Kidney capillary endothelial cell (primary cell): Measurements from ENCODE around the gene TFE3.

Experiments used
- DNase-seq: peaks from one replicate; pipeline ENCODE4 v3.0.0-alpha.2; 2018; ENCODE audit warnings: low spot score

TFE3 gene

DNA sequence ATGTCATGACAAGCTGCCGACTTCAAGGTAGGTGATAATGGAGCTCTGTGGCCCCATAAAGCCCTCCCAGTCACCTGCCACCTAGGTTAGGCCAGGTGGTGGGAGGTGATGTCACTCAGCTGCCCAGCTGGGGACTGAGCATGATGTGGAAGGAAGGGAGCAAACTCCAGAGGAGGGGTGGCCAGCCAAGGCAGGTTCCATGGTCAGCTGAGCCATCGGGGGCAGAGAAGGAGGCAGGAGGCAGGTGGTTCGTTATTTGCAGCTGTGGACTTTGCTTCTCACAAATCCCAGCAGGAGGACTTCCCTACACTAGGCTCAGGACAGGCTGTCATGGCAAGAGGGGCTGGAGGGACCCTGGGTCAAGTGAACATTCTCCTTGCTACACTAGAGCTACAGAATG, 17.8 kb upstream of the TFE3 start:
- no peak for DNase-seq

- DNase-seq: no peak
These were observed 16.5 kb upstream of the TFE3 start for GRCh38 chrX:49059681-49060085.

DNA sequence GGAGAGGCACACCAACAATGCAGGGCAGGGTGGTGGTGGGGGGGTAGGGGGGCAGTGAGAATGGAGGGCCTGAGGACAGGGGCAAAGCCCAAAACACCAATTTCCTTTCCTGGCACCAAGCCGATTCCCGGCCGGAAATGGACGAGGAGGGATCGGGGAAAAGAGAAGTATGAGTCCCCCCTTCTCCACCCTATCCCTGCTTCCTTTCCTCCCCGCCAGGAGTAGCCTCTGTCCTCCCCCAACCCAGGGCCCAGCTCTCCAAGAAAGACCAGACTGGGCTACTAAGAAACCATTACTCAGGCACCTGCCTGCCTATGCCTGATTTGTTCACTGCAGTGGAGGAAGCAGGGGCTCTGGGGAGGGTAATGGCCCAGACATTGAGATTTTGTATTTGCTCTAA, 16.0 kb upstream of the TFE3 start:
- DNase-seq: no peak

- no peak for DNase-seq
These were observed 15.6 kb upstream of the TFE3 start, which contains the start of gene CCDC120 for GRCh38 chrX:49058794-49059193. Gene CCDC120, plus strand, starts transcription at chrX:49058999. Its CDS starts 3,043 bp downstream, at chrX:49062042.

- no peak for DNase-seq
These were observed 11.1 kb upstream of the TFE3 start for GRCh38 chrX:49054073-49054762.

DNA sequence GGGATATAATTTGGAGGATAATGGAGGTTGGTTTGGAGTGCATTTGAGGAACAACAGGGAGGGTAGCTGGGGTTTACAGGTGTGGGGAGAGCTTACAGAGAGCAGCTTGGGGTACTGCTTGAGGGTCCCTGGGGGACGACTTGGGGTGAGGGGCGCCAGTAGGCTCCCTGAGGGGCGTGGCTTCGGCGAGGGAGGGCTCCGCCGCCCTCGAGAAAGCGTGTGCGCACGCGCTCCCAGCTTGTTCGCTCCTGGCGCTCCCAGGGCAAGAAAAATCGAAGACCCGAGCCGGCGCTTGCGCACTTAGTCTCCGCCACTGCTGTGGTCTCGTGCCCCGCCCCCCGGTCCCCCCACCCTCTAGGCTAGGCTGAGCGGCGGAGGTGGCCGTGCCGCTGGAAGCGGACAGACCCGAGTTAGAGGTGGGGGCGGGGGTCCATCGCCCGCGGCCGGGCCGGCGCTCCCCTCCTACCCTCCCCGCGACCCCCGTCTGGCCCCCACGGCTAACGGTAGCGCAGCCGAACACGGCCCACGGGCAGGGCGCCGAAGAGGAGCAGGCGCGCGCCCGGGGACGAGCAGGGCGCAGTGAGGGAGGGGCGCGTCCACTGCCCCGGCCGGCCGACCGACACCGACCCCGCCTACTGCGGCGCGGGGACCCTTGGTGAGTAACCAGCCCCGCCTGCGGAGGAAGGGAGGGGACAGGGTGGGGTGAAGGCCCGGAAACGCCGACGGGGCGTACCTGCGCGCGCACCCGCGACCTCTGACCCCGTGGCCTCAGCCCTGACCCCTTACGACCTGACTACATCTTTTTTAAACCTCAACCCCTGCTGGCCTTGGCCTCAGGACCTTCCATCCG, 10.3 kb upstream of the TFE3 start:
- no peak for DNase-seq

DNA sequence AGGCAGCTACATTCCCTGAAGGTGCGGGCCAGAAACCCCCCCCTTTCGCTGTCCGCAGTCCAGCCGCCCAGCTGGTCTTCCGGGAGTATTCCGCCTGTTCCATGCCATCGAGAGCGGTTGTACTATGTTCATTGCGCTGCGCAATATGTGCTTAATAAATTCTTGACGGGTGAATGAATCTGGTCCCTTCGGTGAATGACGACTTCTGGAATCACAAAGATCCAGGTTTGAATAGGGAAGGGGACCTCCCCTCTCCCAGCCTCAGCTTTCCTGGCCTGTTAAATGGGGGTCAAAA, 777 bp upstream of the TFE3 start:
- DNase-seq: no peak

GRCh38 chrX:49042581-49043219, 457 bp downstream of the TFE3 start:
- no peak for DNase-seq

DNA sequence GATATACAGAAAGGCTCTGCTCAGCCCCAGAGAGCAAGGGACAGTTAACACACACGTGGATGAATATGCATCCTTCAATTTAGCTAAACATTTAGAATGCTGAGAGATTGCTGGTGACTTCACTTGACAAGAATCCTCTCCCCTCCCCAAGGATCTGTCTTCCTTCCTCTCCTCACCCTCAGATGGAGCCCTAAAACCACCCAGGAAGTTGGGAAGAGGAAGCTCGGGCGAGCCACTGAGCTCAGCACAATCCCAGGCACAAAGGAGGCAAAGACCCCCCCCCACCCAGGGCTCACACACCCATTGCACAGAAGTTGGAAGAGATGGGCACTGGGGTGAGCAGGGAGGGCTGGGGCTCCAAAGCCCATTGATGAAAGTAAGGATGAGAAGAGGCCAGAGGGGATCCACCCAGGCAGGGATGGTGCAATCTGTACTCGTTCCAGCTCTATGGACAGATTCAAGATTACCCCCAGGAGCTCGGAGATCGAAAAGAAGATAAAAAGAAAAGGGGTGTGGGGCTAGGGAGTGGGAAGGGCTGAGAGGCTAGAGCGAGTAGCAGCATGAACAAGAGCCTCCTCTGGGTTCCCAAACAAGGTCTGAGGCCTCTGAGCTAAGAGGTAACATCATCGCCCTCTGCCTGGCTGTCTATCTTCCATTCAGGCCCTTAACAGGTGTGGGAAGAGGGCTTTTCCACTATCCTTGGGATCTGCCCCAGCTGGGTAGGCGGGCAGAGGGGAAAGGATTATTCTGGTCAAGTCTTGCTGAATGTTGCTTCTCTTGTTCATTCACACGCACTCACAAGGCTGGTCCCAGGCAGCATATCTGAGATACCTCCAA, 1.2 kb downstream of the TFE3 start:
- DNase-seq: no peak

GRCh38 chrX:49040376-49040955, 2.7 kb downstream of the TFE3 start:
- DNase-seq: no peak

- no peak for DNase-seq
These were observed 3.4 kb downstream of the TFE3 start for GRCh38 chrX:49039598-49040375.

DNA sequence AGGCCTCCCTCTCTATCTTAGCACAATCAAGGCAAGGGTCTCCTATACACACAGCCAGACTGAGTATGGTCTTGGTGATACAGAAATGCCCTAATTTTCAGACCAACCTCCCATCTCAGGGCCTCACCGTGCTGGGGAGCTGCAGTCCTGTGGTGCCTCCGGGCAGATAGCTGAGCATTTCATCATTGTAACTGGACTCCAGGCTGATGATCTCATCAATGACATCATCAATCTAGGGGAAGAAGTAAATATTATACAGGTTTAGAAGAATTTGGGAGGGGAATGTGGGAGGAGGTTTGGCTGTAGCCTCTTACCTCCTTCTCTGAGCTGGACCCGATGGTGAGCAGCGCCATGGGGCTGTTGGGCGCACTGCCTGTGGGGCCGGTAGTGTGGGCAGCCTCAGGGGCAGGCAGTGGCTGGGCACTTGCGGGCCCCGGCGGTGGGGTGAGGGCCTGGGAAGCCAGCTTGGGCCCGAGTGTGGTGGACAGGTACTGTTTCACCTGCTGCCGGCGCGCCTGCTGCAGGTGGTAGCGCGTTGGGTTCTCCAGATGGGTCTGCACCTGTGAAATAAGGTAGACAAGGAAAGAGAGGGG, 5.2 kb downstream of the TFE3 start:
- DNase-seq: no peak

DNA sequence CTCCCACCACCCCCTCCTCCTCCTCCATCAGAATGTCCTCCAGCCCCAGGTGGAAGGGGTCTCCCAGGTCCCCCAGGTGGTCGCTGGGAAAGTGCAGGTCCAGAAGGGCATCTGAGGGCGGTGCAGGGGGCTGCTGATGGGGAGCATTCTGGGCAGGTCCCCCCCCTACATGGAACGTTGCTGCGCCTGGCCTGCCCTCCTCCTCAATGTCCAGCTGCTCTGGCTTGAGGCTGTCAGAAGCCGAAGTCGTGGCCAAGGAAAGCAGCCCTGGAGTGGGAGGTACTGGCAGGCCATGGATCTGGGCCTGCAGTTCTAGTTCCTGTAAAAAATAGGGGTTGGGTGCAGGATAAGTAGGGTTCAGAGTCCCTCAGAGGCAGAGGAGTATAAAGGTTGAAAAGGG, 12.9 kb downstream of the TFE3 start:
- no peak for DNase-seq

DNA sequence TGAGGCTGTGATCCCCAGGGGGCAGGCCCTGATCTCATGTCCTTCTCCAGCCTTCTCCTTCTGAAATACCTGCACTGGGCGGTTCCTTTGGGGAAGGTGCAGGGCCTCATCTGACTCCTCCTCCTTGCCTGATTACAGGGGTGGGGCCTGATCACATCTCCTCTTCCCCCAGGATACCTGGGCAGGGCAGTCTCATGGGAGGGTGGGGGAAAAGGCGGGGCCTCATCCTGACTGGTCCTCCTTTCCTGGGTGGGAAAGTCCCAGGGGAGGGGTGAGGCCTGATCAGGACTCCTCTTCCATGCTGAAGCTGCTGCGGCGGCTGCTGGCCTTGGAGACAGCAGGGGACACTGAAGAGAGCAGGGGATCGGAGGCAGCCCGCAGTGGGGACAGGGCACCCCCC, 13.3 kb downstream of the TFE3 start:
- DNase-seq: no peak

DNA sequence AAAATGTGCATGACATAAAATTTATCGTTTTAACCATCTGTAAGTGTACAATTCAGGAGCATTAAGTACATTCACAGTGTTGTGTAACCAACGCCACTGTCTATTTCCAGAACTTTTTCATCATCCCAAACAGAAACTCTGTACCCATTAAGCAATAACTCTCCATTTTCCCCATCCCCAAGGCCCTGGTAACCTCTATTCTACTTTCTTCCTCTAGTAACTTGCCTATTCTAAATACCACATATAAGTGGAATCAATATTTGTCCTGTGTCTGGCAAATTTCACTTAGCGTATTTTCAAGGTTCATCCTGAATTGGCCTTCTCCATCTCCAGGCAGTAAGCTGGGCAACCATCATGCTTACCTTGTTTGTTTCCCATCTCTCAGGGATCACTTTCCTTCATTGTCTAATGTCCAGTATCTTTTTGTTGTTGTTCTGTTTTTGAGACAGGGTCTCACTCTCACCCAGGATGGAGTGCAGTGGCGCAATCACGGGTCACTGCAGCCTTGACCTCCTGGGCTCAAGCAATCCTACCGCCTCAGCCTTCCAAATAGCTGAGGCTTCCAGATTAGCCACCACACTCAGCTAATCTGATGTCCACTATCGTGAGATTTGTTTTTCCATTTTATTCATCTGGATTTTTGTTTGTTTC, 23.4 kb downstream of the TFE3 start:
- DNase-seq: no peak

GRCh38 chrX:49019050-49019449, 24.1 kb downstream of the TFE3 start:
- no peak for DNase-seq

GRCh38 chrX:49003696-49004095, 39.5 kb downstream of the TFE3 start:
- DNase-seq: no peak

DNA sequence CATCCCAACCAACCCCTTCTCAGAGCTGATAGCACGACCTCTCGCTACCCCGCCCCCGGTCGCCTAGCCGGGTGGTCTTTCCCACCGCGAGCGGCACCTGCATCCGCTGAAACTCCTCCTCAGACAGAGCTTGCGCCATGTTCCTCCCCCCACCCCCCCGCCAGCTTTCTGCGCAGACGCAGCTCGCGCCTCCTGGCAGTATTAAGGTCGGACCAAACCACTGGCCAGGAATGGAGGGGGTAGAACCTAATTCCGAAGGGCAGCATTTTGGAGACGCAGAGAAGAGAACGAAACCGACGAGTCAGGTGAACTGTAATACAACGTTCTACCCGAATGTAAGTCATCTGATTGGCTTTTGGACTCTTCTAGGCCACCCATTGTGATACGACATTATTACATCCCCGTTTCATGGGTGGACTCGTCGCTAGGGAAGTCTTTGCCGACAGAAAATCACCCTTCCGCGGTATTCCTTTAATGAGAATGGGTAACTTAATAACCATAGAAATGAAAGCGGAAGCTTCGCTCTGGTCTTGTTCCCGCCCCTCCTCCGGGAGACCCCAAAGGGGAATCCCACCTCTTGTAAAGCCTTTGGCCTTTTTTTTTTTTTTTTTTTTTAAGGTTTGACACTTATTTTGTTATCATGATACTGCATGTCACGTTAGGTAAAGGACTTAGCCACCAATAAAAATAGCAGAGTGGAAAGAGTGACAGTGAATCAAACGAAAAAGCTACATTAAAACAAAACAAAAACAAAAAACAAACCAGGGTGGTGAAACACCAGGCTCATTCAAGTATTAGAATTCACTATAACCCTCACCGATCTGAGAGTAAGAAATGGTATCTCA, 40.8 kb downstream of the TFE3 start, which contains the start of gene GRIPAP1:
TSS of gene GRIPAP1 (minus strand) at position 174 of the 845 bp plus-strand sequence. CDS start at position 139, 35 bp downstream.
- DNase-seq: peak; percentile 62

DNA sequence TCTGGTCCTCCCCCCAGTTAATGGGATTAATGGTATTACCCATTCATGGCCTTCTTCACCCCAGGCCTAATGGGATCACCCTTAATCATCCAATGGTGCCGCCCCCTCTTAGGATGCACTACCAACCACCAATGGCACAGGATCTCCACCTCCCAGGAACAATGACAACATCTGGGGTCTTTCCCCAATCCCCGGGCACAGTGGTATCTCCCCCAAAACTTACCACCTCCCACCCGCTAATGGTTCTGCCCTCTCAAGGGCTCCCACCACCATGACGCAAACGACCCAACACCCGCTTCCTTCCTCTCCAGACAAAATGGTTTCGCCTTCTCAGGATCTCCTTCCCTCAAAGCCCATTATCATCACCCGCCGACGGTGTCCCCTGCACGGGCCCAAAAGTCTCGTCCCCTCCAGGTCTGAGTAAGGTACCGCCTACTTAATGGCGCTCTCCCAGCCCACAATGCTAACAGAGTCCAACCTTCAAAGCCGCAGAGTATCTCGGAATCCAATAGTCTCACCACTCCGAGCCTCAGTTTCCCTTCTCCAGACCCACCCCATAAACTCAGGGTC, 41.6 kb downstream of the TFE3 start:
- peak; percentile 33 for DNase-seq
